Kidney (tissue), 14 donors: ENCODE data around the gene NT5DC2. TPM values are rescaled to one million over a fixed set of nuclear protein-coding genes. Genes with fewer than 3 reads are reported as not detected.

ENCODE experiments used
- DNase-seq, 5 donors: peaks; one replicate each; pipeline ENCODE4 v3.0.0-alpha.2; 2013 to 2020
- FAIRE-seq: peaks from 2 replicates; lab custom pipeline; 2012; peaks lifted over from hg19 to GRCh38; lab: Jason Lieb, UNC
- H3K27ac ChIP-seq, 2 donors: one replicate each; pipeline ENCODE4 v1.7.0; 2013; ENCODE audit warnings: low read depth in 2 of 2, low read length in 2 of 2, inconsistent platforms in 1 of 2
- H3K27me3 ChIP-seq: one replicate; pipeline ENCODE4 v1.7.1; 2013; ENCODE audit warnings: low read length, inconsistent platforms; ENCODE audit not compliant: control insufficient read depth, insufficient read depth
- H3K36me3 ChIP-seq, 3 donors: one replicate each; pipeline versions ENCODE4 v1.7.0 to v1.7.1; 2013; ENCODE audit warnings: low read length in 3 of 3, control low read depth in 1 of 3, inconsistent platforms in 1 of 3; ENCODE audit not compliant: insufficient read depth in 3 of 3, control insufficient read depth in 2 of 3
- H3K4me1 ChIP-seq, 3 donors: one replicate each; pipeline versions ENCODE4 v1.7.0 to v1.7.1; 2013; ENCODE audit warnings: low read length in 3 of 3, inconsistent platforms in 1 of 3, low read depth in 1 of 3; ENCODE audit not compliant: control insufficient read depth in 2 of 3, insufficient read depth in 2 of 3
- H3K4me3 ChIP-seq, 3 donors: one replicate each; pipeline versions ENCODE4 v1.7.0 to v1.8.1; 2013; ENCODE audit warnings: low read length in 3 of 3, control low read depth in 1 of 3, inconsistent platforms in 1 of 3
- H3K9ac ChIP-seq, 3 donors: one replicate each; pipeline versions ENCODE4 v1.7.0 to v1.7.1; 2013; ENCODE audit warnings: low read length in 3 of 3, control low read depth in 1 of 3, inconsistent platforms in 1 of 3
- H3K9me3 ChIP-seq, 3 donors: one replicate each; pipeline versions ENCODE4 v1.7.0 to v1.7.1; 2013; ENCODE audit warnings: low read length in 3 of 3, control low read depth in 1 of 3, inconsistent platforms in 1 of 3; ENCODE audit not compliant: control insufficient read depth in 2 of 3, insufficient read depth in 1 of 3
- CTCF ChIP-seq: IDR thresholded peaks from 3 replicates; pipeline ENCODE4 v1.5.1; 2012; ENCODE audit warnings: mild to moderate bottlenecking, moderate library complexity, borderline replicate concordance; ENCODE audit not compliant: insufficient read depth; ENCODE audit errors: extremely low read depth
- intact Hi-C: fragments of 100-400 bp; cut with DNase I; formaldehyde crosslinking; loops from one replicate; pipeline ENCODE4 v1.11.1; 2022
- polyA plus RNA-seq: library from polyadenylated mRNA; stranded (reverse); fragments of 350-450 nt; fragmentation: Illumina TruSeq; extraction: RNeasy Lipid Tissue Mini Kit (QIAGEN cat#74804); gene quantifications from one replicate; pipeline ENCODE4 v1.2.3, GENCODE V29; 2014; ENCODE audit warnings: low read depth, low replicate concordance; ENCODE audit not compliant: insufficient read depth
- total RNA-seq: library from RNA; stranded (reverse); fragmentation: NEBNext Ultra II Directional; extraction: Animal tissue kit (Norgen Biotek cat#: 25700); gene quantifications from one replicate; pipeline ENCODE4 v1.2.1, GENCODE V29; 2021
- donor health status: control.
- donor health status: control.
- donor health status: control.
- donor health status: control.
- donor health status: control.
- donor health status: DM: yes; HTN: yes; CAD: no.
- donor health status: Normal renal cell carcinoma (clear cell type).

The NT5DC2 gene
- total and polyA plus RNA-seq, 2 donors from 2014 or later: 47.3 to 75.7 TPM

GRCh38 chr3:52495777-52496602 is 37.7 kb downstream of the NT5DC2 start:
- Histone ChIP-seq H3K27me3 (no peaks in the 10 kb centered on the region), H3K4me1 (peaks cover 0 to 15% (median 0%) of the 10 kb centered on the region in 3 donors)
- no peak for FAIRE-seq

GRCh38 chr3:52494886-52495495 is 38.7 kb downstream of the NT5DC2 start, which contains the start of gene STAB1:
Gene STAB1, plus strand, starts transcription at chr3:52495338. Its CDS starts 76 bp downstream, at chr3:52495414.
- DNase-seq: peak in 3 of 5 donors; percentile 31 to 90 (median 50)
- H3K4me1 ChIP-seq: peaks cover 0 to 23% (median 0%) of the 10 kb centered on the region in 3 donors
- H3K36me3 ChIP-seq: peaks cover 0 to 30% (median 16%) of the 10 kb centered on the region in 3 donors
- no peak for FAIRE-seq
- no peak for TF ChIP-seq CTCF
- no peaks in the 10 kb centered on the region for H3K9me3 ChIP-seq
- no peaks in the 10 kb centered on the region for H3K27me3 ChIP-seq
- intact Hi-C loops: no loop called here
- H3K27ac ChIP-seq: peak within 1 kb of the TSS in 1 of 2 donors; percentile 22
- H3K9ac ChIP-seq: peak within 1 kb of the TSS in 1 of 3 donors; percentile 26
- peak within 1 kb of the TSS in 2 of 3 donors; percentile 32 to 48 for H3K4me3 ChIP-seq

More at GRCh38 chr3:52495777-52496602, 37.7 kb downstream of the NT5DC2 start:
- H3K4me3 ChIP-seq: peak overlapping the region in 2 of 3 donors; percentile 32 to 48
- H3K36me3 ChIP-seq: peaks cover 0 to 20% (median 13%) of the 10 kb centered on the region in 3 donors
- TF ChIP-seq CTCF: no peak
- intact Hi-C loops: no loop called here
- no peaks in the 10 kb centered on the region for H3K9me3 ChIP-seq
- peak overlapping the region in 1 of 3 donors; percentile 26 for H3K9ac ChIP-seq
- peak overlapping the region in 1 of 2 donors; percentile 22 for H3K27ac ChIP-seq
- no peak for DNase-seq

GRCh38 chr3:52494445-52494844 is 39.2 kb downstream of the NT5DC2 start:
- peaks cover 0 to 34% (median 21%) of the 10 kb centered on the region in 3 donors for H3K36me3 ChIP-seq
- no peak overlapping the region for H3K9ac ChIP-seq
- H3K27me3 ChIP-seq: no peaks in the 10 kb centered on the region
- no peak for TF ChIP-seq CTCF
- H3K4me1 ChIP-seq: peaks cover 0 to 26% (median 0%) of the 10 kb centered on the region in 3 donors
- peak in 3 of 5 donors; percentile 21 to 34 (median 22) for DNase-seq
- no peak overlapping the region for H3K4me3 ChIP-seq
- no peak for FAIRE-seq
- no peaks in the 10 kb centered on the region for H3K9me3 ChIP-seq
- H3K27ac ChIP-seq: no peak overlapping the region
- intact Hi-C loops: no loop called here
